Osteocyte (in vitro differentiated cells): Measurements from ENCODE around the gene EFEMP1. TPM values are rescaled to one million over a fixed set of nuclear protein-coding genes. Genes with fewer than 3 reads are reported as not detected.

Source experiments
- DNase-seq: peaks from one replicate; pipeline ENCODE4 v3.0.0; 2021; ENCODE audit warnings: mixed read lengths; ENCODE audit not compliant: unreplicated experiment; ENCODE audit errors: extremely low spot score
- H3K27ac Mint-ChIP-seq: one replicate; pipeline ENCODE4 v1.8.0; 2021; ENCODE audit warnings: mild to moderate bottlenecking, mixed read lengths; ENCODE audit not compliant: unreplicated experiment
- H3K27me3 Mint-ChIP-seq: one replicate; pipeline ENCODE4 v1.8.0; 2021; ENCODE audit warnings: mixed read lengths; ENCODE audit not compliant: unreplicated experiment
- H3K36me3 Mint-ChIP-seq: one replicate; pipeline ENCODE4 v1.8.0; 2021; ENCODE audit warnings: mixed read lengths; ENCODE audit not compliant: unreplicated experiment
- H3K4me1 Mint-ChIP-seq: one replicate; pipeline ENCODE4 v1.8.0; 2021; ENCODE audit warnings: mixed read lengths; ENCODE audit not compliant: unreplicated experiment
- H3K4me3 Mint-ChIP-seq: one replicate; pipeline ENCODE4 v1.8.0; 2021; ENCODE audit warnings: mild to moderate bottlenecking, moderate library complexity, mixed read lengths; ENCODE audit not compliant: unreplicated experiment
- H3K9me3 Mint-ChIP-seq: one replicate; pipeline ENCODE4 v1.8.0; 2021; ENCODE audit warnings: mixed read lengths; ENCODE audit not compliant: unreplicated experiment
- total RNA-seq: library from RNA; stranded (reverse); gene quantifications from 2 replicates; pipeline ENCODE4 v1.2.1, GENCODE V29; 2021
- TF ChIP-seq, protein P1 (sequence below): fragments of 200-600 bp; sonication (generic); IDR thresholded peaks from 2 replicates; pipeline ENCODE4 v1.5.0; 2021; ENCODE audit warnings: antibody characterized with exemption, mild to moderate bottlenecking, moderate library complexity

The EFEMP1 gene
- total RNA-seq, 1 donor from 2014 or later, result 7.4 TPM

DNA sequence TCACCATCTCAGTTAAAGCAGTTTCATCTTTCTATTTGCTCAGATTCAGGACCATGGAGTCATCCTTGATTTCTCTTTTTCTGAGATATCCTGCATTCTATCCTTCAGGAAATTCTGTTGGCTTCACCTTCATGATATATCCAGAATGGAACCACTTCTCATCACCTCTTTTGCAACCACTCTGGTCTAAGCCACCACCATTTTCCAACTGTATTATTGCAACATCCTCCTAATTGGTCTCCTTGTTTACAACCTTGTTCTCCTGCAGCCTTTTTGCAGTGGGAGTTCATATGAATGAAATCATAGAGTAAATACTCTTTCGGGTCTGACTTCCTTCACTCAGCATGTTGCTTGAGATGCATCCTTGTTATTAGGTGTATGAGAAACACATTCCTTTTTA is 3.4 kb upstream of the EFEMP1 start:
- TF ChIP-seq, protein P1, sequence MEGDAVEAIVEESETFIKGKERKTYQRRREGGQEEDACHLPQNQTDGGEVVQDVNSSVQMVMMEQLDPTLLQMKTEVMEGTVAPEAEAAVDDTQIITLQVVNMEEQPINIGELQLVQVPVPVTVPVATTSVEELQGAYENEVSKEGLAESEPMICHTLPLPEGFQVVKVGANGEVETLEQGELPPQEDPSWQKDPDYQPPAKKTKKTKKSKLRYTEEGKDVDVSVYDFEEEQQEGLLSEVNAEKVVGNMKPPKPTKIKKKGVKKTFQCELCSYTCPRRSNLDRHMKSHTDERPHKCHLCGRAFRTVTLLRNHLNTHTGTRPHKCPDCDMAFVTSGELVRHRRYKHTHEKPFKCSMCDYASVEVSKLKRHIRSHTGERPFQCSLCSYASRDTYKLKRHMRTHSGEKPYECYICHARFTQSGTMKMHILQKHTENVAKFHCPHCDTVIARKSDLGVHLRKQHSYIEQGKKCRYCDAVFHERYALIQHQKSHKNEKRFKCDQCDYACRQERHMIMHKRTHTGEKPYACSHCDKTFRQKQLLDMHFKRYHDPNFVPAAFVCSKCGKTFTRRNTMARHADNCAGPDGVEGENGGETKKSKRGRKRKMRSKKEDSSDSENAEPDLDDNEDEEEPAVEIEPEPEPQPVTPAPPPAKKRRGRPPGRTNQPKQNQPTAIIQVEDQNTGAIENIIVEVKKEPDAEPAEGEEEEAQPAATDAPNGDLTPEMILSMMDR, result no peak
- no peak overlapping the region for H3K4me3 Mint-ChIP-seq
- DNase-seq, result no peak
- H3K27ac Mint-ChIP-seq, result no peak overlapping the region
- H3K27me3 Mint-ChIP-seq, result peaks cover 80% of the 10 kb centered on the region
- no peaks in the 10 kb centered on the region for H3K36me3 Mint-ChIP-seq
- no peaks in the 10 kb centered on the region for H3K9me3 Mint-ChIP-seq
- peaks cover 12% of the 10 kb centered on the region for H3K4me1 Mint-ChIP-seq

DNA sequence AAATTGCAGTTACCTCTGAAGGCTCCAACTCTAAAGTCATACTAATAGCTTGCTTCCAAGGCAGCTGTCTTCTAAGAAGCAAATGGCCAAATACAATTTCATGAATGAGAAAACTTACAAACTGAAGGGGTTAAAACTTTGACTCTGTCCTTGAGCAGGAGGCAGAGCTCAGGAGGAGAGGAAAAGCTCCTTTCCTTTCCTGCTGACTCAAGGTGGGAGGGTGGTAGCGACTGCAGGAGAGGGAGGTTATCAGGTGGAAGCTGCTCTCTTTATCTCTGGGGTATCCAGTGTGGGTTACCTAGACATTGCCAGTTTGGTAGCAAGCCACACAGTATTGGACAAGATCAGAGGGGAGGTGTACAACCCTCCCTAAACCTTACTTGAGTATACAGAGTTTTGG is 2.7 kb upstream of the EFEMP1 start:
- Mint-ChIP-seq H3K9me3 (no peaks in the 10 kb centered on the region), H3K4me1 (peaks cover 12% of the 10 kb centered on the region), H3K27me3 (peaks cover 76% of the 10 kb centered on the region), H3K36me3 (no peaks in the 10 kb centered on the region), H3K4me3 (no peak overlapping the region), H3K27ac (no peak overlapping the region)
- TF ChIP-seq, protein P1, result no peak
- no peak for DNase-seq

DNA sequence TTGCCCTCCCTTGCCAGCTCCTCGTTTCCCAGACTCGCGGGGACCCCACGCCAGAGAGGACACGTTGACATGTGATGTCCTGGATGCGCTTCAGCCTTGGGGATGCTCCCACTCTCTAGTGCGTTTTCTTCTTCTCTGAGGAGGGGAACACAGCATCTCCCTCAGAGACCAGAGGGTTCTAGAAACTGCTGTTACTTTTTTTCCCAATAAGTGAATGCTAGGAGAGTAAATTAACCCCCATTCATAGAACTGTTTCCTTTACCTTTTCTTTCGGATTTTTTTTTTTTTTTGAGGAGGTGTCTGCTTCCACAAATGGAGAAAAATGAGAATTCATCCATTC is 370 bp upstream of the EFEMP1 start:
- no peaks in the 10 kb centered on the region for H3K36me3 Mint-ChIP-seq
- peak overlapping the region; percentile 77 for H3K4me3 Mint-ChIP-seq
- peaks cover 59% of the 10 kb centered on the region for H3K27me3 Mint-ChIP-seq
- TF ChIP-seq, protein P1, result no peak
- DNase-seq, result no peak
- H3K27ac Mint-ChIP-seq, result no peak overlapping the region
- peaks cover 12% of the 10 kb centered on the region for H3K4me1 Mint-ChIP-seq
- H3K9me3 Mint-ChIP-seq, result no peaks in the 10 kb centered on the region

DNA sequence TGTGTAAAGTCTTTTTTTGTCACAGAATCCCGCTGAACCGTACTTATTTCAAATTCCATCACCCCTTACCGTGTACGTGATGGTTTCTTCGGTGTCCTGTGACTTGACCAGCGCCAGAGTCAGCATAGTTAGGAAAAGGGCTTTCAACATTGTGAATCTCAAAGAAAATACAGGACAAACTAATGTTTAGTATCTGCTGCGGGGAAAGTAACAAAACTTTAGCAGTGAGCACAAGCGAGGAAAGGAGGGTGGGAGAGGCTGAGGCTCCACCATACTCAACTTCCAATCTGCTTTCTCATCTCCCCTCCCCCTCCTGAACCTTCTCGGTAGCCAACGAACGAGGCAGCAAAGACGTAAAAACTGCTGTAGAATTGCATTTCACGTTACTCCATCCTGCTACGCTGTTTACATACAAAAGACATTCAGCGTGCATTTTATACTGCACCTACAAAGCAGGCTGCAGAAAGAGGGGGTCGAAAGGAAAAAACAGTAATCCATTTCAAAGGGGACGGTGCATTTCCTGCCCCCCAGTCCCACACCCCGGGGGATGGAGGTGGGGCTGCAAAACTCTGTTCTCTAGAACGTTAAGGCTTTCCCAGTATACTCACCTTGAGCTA is 1.2 kb downstream of the EFEMP1 start:
- Mint-ChIP-seq H3K27me3 (peaks cover 50% of the 10 kb centered on the region), H3K36me3 (no peaks in the 10 kb centered on the region), H3K27ac (no peak overlapping the region), H3K9me3 (no peaks in the 10 kb centered on the region), H3K4me3 (peak overlapping the region; percentile 2), H3K4me1 (peaks cover 12% of the 10 kb centered on the region)
- TF ChIP-seq, protein P1, result no peak
- no peak for DNase-seq

DNA sequence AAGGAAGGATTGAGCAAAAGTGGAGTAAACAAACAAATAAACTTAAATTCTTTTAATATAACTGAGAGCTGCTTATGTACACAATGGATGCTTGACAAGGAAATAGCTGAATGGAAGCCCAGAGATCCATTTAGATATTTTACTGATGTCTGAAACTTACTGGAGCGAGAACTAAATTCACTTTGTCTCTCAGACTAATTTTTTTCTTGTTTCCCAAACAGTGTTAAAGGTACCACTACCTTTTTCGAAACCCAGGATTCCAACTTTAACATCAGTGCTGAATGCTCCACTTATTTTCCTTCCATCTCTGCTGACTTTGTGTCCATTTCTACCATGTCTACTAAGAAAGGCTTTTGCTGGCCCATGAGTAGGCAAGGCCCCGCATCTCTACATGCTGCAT is 4.0 kb downstream of the EFEMP1 start:
- no peak for DNase-seq
- Mint-ChIP-seq H3K9me3 (no peaks in the 10 kb centered on the region), H3K4me3 (no peak overlapping the region), H3K27me3 (peaks cover 30% of the 10 kb centered on the region), H3K27ac (no peak overlapping the region), H3K36me3 (no peaks in the 10 kb centered on the region), H3K4me1 (peaks cover 12% of the 10 kb centered on the region)
- TF ChIP-seq, protein P1, result no peak
